AG08396 (cell line): ENCODE measurements around the gene VOPP1.
A peak's percentile ranks its signal among the peaks of the same experiment; 100 is the strongest.
"Not testable (repeated sequence)": the region's sequence is repeated elsewhere in the genome, so short reads cannot be mapped to it uniquely, and the experiment has no call there.

Experiments used
- DNase-seq: peaks from one replicate; pipeline ENCODE4 v3.0.0; 2012; ENCODE audit warnings: low spot score, mixed read lengths

VOPP1 gene

DNA sequence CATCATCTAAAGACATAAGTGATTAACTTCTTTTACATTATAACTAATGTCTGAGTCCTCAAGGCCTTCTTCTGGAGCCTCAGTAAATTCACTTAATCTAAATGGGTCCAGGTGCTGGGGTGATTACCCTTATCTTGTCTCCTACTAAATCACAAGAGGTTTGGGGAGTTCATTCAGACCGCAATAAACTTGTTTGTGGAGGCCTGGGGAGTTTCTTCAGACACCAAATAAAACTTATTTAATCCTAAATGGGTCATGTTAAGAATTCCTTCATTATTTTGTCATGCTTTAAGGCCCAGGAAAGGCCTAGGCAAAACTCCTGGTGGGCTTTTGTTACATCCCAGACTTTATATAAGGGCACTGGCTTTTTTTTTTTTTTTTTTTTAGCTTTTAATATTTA, 62.1 kb downstream of the VOPP1 start:
- DNase-seq: not testable (repeated sequence)

DNA sequence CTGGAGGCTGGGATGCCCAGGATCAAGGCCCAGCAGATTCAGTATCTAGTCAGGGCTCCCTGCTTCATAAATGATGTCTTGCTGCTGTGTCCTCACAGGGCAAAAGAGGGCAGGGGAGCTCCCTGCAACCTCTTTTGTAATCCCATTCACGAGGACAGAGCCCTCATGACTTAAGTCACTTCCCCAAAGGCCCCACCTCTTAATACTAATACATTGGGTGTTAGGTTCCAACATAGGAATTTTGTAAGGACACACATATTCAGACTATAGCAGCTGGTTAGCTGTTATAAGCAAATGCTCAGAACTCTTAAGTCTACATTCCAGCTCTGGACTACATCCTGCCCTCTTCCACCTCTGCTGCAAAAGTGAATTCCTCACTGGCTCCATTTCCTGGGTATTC, 63.0 kb downstream of the VOPP1 start:
- DNase-seq: peak; percentile 38

DNA sequence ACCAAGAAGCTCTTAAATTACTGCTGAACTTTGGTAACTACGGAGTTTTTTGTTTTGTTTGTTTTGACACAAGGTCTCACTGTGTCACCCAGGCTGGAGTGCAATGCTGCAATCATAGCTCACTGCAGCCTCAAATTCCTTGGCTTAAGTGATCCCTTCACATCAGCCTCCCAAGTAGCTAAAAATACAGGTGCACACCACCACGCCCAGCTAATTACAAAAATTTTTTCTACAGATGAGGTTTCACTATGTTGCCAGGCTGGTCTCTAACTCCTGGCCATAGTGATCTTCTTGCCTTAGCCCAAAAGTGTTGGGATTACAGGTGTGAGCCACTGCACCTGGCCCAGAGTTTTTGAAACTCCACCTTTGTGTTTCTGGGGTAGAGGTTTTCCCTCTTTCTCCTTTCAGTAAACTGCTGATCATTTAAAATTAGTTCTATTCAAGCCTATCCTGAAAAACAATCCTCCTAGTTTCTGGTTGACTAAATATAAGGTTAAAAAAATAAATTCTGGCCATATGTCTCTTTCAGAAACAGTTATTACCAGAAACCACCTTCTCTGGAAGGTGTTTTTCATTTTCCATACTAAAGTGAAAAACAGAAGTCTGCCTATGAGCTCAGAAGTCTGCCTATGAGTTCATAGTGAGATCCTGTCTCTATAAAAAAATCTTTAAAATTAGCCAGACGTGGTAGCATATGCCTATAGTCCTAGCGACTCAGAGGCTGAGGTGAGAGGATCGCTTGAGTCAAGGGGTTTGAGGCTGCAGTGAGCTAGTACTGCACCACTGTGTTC, 63.9 kb downstream of the VOPP1 start:
- DNase-seq: no peak

DNA sequence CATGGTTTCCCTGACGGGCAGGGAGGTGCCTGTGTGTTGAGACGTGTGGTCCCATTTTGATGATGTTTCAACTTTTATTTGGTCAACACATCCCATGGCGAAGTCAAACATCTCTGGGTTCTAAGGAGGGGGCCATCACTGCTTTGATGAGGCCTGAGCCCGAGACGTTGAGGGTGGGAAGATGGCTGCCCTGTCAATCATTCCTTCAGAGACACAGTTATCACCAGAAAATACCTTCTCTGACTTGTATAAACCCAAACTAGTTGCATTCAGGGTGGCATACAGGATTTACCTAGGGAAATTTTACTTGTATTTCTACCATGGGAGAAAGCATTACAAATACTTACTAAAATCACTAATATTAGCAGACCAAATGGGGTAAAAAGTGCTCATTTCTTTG, 64.6 kb downstream of the VOPP1 start:
- no peak for DNase-seq

DNA sequence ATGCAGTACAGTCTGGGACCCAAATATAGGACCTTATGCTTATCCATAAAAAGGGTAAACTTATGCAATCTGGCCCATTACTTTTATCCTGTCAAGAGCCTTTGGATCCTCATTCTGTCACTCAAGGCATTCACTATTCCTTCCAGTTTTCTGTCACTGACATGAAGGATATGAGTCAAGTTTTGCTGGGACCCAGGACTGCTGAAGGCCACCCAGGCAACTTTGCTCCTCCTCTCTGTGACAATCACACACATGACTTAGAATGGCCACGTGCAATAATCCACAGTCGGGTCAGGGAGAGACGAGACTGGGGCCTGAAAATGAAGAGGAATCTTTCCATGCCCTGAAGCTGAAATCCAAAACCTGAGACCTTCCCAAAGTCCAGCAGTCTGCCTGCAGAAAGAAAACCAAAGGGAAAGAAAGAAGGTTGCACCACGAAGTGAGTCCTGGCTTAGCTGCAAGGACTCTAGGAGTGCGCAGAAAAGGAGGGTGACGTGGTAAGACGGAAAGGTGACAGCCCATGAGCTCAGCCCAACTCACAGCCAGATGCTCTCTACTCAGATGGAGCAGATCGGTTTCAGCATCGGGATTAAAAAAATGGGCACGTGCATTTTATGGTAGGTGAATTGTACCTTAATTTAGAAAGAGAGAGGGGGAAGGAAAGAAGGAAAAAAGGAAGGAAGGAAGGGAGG, 67.2 kb downstream of the VOPP1 start:
- DNase-seq: no peak

DNA sequence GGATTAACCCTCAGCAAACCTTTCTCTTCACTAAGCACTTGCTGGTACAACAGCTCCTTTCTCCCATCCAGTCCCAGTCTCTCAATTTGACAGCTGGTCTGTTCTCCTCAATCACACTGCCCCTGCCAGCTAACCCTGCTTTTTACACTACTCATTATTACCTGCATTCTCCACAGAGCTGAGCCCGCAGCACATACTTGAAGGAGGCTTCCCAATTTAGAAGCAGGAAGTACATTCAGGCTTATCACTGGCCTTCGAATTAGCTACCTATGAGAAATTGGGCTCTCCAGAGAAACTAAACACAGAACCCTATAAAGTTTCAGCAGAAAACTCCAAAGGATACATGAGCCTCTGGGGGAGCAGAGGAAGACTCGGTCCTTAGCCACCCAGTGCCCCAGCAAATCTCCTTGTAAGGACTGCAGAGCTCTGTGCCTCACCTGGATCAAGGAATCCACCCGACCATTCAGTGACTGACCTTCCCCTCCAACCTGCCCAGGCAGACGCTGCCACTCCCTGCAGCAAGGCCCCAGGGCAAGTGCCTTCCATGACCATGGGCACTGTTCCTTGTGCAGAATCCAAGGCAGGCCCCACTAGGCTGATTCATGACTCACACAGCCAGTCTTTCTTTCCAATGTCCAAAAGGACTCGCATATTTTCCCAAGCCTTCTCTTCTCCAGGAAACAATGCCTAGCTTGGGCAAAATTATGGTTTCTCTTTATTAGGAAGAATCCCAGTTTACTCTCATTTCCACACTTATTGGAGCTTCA, 68.0 kb downstream of the VOPP1 start:
- peak; percentile 39 for DNase-seq

DNA sequence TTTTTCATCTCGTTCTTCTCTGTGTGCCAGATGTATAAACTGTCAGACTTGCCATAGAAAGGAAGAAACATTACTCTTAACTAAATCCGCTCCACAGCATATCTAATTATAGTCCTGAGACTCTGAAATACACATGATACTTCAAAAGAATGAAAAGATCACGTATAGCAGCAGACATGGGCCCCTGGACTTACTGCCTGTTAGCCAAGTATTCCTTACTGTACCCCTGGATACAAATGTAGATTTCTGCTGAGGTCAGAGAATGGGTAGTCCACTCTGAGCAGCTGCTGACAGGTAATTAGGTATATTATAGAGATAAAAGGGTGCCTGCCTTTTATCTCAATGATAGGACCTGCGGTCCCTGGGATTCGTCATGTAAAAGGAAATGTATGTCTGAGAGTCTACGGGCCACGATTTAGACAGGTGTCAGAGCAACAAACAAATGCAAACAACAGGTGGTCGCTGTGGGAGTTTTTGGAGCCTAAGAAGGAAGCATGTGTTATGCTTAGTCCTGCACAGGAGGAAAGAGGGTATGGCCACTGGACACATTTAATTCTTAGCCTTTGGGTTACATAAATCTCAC, 69.4 kb downstream of the VOPP1 start:
- DNase-seq: no peak

DNA sequence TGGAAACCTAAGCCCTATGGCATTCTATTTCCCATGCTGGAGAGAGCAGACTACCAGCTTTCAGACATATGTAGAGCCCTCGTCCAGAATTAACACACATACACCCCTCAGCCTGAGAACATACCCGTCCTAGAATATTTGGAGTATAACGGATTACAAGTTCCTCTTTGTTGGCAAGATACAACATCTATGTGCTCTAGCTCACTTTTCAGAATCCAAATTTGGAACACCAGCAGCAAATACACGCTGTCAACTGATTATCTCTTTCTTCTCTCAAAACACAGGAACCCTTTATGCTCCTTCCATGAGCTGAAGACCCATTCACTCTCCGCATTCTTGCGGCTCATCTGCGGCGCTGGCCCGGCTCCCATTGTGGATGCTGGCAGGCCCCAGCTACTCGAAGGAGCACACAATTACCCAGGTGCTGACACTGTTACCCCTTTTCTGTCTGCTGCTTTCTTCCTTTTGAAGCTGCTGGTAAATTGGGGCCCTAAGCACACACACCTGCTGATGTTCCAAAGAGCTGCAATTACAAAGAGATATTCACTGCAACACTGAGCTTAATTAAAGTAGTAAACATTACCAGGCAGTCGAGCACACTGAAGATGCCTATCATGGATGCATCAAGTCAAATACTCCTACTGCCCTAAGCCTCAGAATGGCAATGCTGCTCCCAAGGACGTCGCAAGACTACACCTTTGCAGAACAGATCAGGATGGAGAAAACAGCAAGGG, 70.0 kb downstream of the VOPP1 start:
- no peak for DNase-seq

DNA sequence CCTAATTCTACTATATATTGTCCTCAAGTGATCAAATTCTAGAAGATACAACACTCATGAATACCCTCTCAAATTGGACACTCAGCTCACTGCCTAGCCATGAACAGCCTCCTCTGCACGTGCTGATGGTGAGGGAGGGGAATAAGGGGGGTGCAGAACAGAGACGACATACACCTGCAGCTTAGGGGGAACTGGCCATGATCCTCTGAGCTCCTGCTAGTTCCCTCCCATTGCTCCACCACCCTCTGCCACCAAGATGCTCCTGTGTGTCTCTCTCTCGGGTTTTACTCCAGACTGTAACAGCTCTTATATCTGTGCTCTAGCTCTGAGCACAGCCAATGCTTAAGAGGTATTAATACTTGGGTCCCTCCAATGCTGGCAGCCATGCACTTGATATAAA, 70.7 kb downstream of the VOPP1 start:
- no peak for DNase-seq

DNA sequence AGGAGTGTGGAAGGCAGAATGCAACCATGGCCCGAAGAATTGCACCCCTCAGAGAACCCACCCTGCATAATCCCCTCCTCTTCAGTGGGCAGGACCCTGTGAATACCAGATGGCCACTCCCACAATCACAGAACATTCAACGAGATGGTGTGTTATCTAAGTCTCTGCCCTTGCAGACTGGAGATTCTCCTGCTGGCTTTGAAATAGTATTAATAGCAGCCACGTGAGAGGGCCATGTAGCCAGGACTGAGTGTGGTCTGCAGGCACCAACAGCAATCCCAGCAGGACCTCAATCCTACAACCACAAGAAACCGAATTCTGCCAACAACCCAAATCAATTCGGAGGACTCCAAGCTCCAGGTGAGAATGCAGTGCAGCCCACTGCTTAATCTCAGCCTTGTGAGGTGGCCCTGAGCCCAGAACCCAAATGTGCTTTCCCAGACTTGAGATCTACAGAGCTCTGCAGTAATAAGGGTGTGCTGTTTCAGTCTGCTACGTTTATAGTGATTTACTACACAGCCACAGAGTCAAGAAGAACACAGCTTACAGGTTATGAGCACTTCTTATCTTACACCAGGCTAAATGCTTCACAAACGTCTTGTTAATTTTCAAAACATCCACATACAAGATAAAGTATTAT, 72.1 kb downstream of the VOPP1 start:
- DNase-seq: no peak

DNA sequence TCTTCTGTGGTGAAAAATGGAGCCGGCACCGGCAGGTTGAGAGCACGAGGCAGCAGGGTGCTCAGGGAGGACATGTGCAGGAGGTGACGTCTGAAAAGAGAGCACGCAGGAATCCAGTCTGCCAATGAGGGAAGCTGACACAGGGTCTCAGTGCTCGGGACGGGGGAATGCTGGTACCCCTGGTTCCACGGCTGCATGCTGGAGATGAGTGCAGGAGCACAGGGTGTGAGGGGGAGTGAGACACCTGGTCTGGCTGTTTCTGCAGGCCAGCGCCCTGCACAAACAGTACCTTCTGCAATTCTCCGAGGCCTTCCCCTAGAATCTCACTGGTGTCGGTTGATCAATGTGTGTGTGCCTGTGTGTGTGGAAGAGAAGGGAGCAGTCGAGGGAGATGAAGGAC, 72.7 kb downstream of the VOPP1 start:
- no peak for DNase-seq

DNA sequence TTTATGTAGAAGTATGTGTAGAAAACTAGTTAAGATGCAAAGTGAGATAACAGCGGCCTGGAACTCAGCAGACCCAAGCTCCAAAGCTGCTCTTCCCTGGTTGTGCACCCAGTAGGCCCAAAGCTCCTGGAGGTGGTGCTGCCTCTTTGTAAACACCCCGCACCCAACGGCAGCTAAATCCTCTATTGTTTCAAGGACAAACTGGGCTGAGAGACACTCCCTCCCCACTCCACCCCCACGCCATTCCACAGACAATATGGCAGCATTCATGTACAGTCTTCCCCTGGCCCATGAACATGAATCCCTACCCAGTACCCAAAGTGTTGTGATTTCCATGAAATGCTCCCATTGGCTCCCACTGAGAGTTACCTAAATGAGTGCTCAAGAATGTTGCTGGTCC, 73.5 kb downstream of the VOPP1 start:
- no peak for DNase-seq

DNA sequence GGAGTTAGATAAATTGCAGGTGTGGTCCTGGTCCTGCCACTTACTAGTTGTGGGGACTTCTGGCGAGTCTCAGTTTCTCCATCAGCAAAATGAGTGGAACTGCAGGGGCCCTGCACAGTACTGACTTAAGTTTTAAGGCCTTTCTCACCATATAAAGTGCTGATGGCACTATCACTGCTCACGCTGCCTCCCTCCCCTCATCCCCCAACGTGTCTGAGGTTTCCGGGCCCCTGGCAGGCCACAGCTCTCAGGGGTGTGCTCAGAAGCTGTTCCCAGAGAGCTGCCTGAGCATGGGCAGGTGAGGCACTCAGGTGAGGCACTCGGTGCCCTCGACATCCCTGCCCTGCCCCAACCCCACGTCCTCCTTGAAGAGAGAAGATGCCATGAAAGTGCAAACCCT, 74.2 kb downstream of the VOPP1 start:
- no peak for DNase-seq

DNA sequence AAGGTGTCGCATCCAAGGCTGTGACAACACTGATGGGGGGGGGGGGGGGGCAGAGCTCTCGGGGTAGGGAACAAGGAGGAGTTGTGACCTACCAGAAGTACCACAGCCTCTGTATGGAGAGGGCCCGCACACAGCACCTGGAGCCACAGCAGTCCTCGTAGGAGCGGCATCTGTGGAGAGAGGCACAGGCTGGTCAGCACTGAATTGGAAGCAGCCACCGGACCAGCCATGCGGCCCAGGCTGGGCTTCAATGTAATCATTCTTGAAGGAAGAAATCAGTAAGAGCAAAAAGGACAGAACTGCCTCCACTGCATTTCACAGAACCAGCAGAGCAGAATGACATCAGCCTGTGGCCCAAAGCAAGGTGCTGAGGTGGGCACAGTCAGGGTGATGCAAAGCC, 74.8 kb downstream of the VOPP1 start:
- DNase-seq: no peak

DNA sequence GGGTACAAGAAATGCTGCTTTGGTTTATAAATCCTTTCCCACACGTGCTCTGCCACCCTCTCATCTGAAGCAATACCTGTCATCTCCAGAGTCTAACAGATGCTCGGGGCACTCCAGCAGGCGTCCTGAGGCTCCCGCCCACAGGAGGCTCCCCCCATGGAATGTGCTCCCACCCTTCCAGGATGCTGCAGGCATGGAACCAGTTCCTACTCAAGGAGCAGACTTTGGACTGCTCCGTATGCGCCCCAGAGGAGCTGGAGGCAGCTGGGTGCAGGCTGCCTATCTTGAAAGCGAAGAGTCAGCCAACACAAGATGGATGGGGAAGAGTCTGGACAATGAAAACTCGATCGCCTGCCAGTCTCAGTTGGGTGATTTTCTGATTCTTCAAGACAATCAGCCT, 75.4 kb downstream of the VOPP1 start:
- no peak for DNase-seq

DNA sequence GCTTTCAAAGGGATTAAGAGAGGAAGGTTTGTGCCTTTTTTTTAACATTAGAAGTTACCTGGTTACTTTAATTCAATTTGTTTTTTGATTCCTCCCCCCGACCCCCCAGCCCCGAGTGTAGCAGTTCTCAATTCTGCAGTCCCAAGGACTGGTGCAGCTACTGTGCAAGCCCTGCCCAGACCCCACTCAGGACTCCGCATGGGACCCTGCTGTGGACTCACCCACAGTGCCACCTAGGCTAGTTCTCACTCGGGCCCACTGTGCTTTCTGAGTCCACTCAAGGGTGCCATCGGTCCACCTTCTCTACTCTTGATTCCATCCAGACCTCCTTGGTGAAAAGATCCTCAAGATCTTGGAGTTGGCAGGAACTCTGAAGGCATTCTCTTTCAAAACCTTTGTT, 77.4 kb downstream of the VOPP1 start:
- DNase-seq: no peak

DNA sequence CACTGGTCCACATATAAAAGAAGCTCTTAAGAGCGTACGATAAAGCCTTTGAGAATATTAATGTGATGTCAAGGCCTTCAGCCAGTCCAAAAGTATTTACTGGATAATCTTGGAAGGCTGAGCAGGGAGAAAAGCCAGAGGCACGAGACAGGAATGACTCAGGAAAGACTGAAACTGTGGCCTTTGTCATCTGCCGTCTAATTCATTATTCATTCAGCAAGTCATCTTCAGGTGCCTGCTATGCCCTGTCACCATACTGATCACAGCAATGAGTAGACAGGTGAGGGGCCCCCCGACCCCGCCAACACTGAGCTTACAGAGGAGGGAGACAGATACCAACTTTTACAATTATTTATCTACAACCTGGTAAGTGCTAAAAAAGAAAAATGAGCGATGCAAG, 78.9 kb downstream of the VOPP1 start:
- peak; percentile 28 for DNase-seq

DNA sequence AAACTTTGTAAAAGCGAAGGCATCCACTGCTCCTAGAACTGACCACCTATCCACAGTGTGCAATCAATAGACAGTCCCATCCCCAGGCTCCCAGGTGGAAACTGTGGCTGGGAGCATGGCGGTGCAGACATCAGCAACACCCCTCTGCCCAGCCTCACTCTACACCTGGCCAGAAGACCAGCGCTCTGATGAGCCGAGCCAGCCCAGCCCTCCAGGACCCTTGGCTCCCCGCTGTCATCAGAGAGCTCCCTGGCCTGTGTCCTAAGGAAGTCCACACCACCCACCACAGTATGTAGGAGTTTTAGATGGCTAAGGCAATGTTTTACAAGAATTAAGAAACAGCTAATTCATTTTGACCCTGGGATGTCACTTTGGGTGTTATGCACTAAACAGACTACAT, 81.0 kb downstream of the VOPP1 start:
- DNase-seq: no peak

DNA sequence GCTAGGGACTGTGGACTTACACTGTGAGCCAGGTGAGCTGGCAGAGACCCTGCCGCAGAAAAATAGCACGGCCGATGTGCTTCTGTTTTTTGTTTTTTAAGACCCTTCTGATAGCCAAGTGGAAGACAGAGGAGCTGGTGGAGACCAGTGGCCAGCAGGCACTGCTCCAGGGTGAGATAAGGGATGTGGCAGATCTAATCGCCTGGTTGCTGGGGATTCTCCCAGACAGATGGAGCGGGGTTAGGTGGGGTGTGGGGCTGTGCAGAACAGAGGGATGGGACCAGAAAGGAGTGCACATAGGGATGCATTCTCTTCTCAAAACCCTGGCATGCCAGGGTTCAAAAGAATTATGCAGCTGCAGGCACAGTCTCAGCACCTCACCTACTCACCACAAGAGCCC, 82.2 kb downstream of the VOPP1 start:
- no peak for DNase-seq

DNA sequence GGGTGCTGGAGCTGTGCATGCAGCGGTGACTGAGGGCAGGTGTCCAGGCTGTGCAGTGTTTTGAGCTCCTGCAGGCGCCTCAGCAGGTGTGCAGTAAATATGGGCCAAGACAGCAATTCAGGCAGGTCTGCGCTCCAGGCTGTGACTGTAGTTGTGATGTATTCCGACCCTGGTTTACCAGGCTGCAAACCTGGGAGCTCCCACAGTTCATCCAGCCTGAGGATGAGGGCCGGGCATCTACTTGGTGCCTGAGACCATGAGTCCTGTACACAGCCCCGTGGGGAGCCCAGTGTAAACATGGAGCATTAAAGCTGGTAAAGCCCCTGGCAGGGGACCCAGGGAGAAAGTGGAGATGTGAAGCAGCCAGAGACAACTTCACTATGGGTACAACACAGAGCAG, 82.8 kb downstream of the VOPP1 start:
- no peak for DNase-seq

DNA sequence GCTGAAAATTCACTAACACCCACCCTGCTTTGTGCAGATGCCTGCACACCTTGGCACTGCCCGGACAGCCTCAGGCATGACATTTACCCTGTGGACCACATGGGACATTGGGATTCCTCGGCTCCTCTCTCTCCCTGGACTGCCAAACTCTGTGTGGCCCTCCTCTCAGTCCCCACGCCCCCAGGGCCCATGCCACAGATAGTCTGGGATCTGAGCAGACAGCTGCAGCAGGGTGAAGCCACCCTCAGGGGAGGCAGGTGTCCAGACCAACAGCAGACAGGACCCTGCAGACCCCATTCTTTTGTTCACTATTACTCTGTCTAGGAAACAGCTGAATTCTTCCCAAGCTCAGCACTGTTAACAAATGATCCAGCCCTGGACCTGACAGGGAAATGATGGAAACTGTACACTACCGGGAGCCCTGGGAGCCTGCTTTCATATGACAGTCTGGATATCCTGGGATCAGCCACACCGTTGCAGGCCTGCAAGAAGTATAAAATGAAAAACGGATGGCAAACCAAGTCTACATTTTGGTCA, 83.4 kb downstream of the VOPP1 start:
- no peak for DNase-seq
